Stomach (tissue), 19 donors: ENCODE data around the gene ZNF689. TPM values are rescaled to one million over a fixed set of nuclear protein-coding genes. Genes with fewer than 3 reads are reported as not detected.

Experiments used
- DNase-seq, 2 donors: peaks; one replicate each; pipeline versions ENCODE4 v3.0.0 to v3.0.0-alpha.2; 2013 to 2019
- H3K27ac ChIP-seq, 5 donors: fragments of 200-600 bp in 4 of 5; sonication (generic) in 4 of 5; one replicate each; pipeline ENCODE4 v1.5.1; 2013 to 2019; ENCODE audit warnings: mild to moderate bottlenecking in 1 of 5, moderate library complexity in 1 of 5
- H3K27me3 ChIP-seq, 3 donors: fragments of 200-600 bp; sonication (generic); one replicate each; pipeline ENCODE4 v1.5.1; 2017 to 2019; ENCODE audit warnings: mixed run types in 1 of 3
- H3K36me3 ChIP-seq, 4 donors: fragments of 200-600 bp; sonication (generic); 1 replicate in 3 of 4; 2 replicates in 1 of 4; pipeline ENCODE4 v1.5.1; 2016 to 2019
- H3K4me1 ChIP-seq, 4 donors: fragments of 200-600 bp; sonication (generic); one replicate each; pipeline ENCODE4 v1.5.1; 2016 to 2019
- H3K4me3 ChIP-seq, 4 donors: fragments of 200-600 bp; sonication (generic) in 3 of 4; one replicate each; pipeline ENCODE4 v1.5.1; 2016 to 2019; ENCODE audit warnings: mild to moderate bottlenecking in 1 of 4
- H3K9me3 ChIP-seq, 4 donors: fragments of 200-600 bp; sonication (generic); one replicate each; pipeline ENCODE4 v1.5.1; 2016 to 2019
- CTCF ChIP-seq, 7 experiments: fragments of 450-650 bp in 4 of 7; fragments of 200-600 bp in 3 of 7; sonication (generic) in 3 of 7; IDR thresholded peaks; one replicate each; pipeline ENCODE4 v1.5.1; 2016 to 2019; ENCODE audit warnings: antibody characterized with exemption in 7 of 7, control low read depth in 2 of 7, mild to moderate bottlenecking in 1 of 7
- EP300 ChIP-seq: sonication (generic); formaldehyde crosslinking; IDR thresholded peaks from one replicate; pipeline ENCODE4 v1.6.1; 2017; ENCODE audit warnings: antibody characterized with exemption
- POLR2A ChIP-seq, 4 donors: fragments of 450-650 bp; IDR thresholded peaks; one replicate each; pipeline ENCODE4 v1.6.1; 2016; ENCODE audit warnings: antibody characterized with exemption in 4 of 4, control low read depth in 2 of 4, mild to moderate bottlenecking in 1 of 4, moderate library complexity in 1 of 4
- POLR2AphosphoS5 ChIP-seq, 3 donors: sonication (generic); formaldehyde crosslinking; IDR thresholded peaks; one replicate each; pipeline ENCODE4 v1.6.1; 2016; ENCODE audit warnings: antibody characterized with exemption in 3 of 3
- WGBS, 5 donors: extraction: QIAGEN DNeasy Blood & Tissue Kit in 3 of 5; methylation state at CpG; one replicate each; pipeline versions ENCODE4 v1.1.5 to v1.1.7; 2013 to 2018; 5-methylcytosine and 5-hydroxymethylcytosine counted together
- intact Hi-C: fragments of 100-400 bp; cut with DNase I; formaldehyde crosslinking; loops from one replicate; pipeline ENCODE4 v1.15.1; 2023; ENCODE audit warnings: low total_unique reads
- long read RNA-seq, 10 donors: transcript quantifications; one replicate each; lab custom pipeline, GENCODE V29; 2026
- polyA plus RNA-seq, 3 donors: library from polyadenylated mRNA; stranded (reverse); fragments of 200-250 nt; gene quantifications; one replicate each; pipeline ENCODE4 v1.2.3, GENCODE V29; 2013
- total RNA-seq, 5 donors: library from RNA; depleted of rRNA; stranded (reverse); fragments of >200 nt; gene quantifications; one replicate each; pipeline versions ENCODE4 v1.1.0 to v1.2.3, GENCODE V29; 2014 to 2016
- donor health status: healthy with polysubstance abuse.
- donor health status: Bipolar disorder and iron deficiency.
- donor health status: healthy.

ZNF689 gene
- total RNA-seq (10 to 100 TPM in 2 of 5 donors, 1 to 10 TPM in 2, under 1 TPM in 1; 0.58 to 86.4 (median 7.1) TPM), polyA plus RNA-seq (1 to 10 TPM; 2.0 to 4.4 (median 3.1) TPM)
- long read RNA-seq, donor 1, result 0 reads
- long read RNA-seq, donor 2, partial matches to known transcripts, result 6 of 12 reads
- long read RNA-seq, donor 2, other reads (novel, unspliced or antisense), result 5 of 12 reads
- long read RNA-seq, donor 3, partial matches to known transcripts, result 0 of 8 reads
- long read RNA-seq, donor 3, other reads (novel, unspliced or antisense), result 6 of 8 reads
- long read RNA-seq, donor 4, result 0 reads
- long read RNA-seq, donor 5, partial matches to known transcripts, result 0 of 1 reads
- long read RNA-seq, donor 5, other reads (novel, unspliced or antisense), result 0 of 1 reads
- long read RNA-seq, donor 6, transcript ZNF689-201 (3 exons, 3,547 nt), result major isoform, 7 of 7 reads
- long read RNA-seq, donor 6, partial matches to known transcripts, result 0 of 7 reads
- long read RNA-seq, donor 6, other reads (novel, unspliced or antisense), result 0 of 7 reads
- long read RNA-seq, donor 7, partial matches to known transcripts, result 0 of 3 reads
- long read RNA-seq, donor 7, other reads (novel, unspliced or antisense), result 0 of 3 reads
- long read RNA-seq, donor 8, partial matches to known transcripts, result 0 of 2 reads
- long read RNA-seq, donor 8, other reads (novel, unspliced or antisense), result 0 of 2 reads
- long read RNA-seq, donor 9, partial matches to known transcripts, result 0 of 3 reads
- long read RNA-seq, donor 9, other reads (novel, unspliced or antisense), result 0 of 3 reads
- long read RNA-seq, donor 10, partial matches to known transcripts, result 0 of 1 reads
- long read RNA-seq, donor 10, other reads (novel, unspliced or antisense), result 0 of 1 reads

GRCh38 chr16:30609926-30610839, at the start of gene ZNF689:
Gene ZNF689, minus strand, starts transcription at chr16:30610389. Its CDS starts 348 bp downstream, at chr16:30610041.
- Histone ChIP-seq H3K27ac (peak within 1 kb of the TSS; percentile 85 to 98 (median 95)), H3K4me3 (peak within 1 kb of the TSS; percentile 73 to 96 (median 86)), H3K4me1 (peaks cover 0 to 32% (median 22%) of the 10 kb centered on the region in 4 donors), H3K27me3 (no peaks in the 10 kb centered on the region), H3K9me3 (no peaks in the 10 kb centered on the region), H3K36me3 (peaks cover 12 to 31% (median 28%) of the 10 kb centered on the region in 4 donors)
- intact Hi-C loops, result no loop called here
- 0 to 1% (median 0%) methylated on average over 36 to 63 of the region's 63 CpGs for WGBS, 5 donors
- peak; percentile 94 to 98 for DNase-seq
- TF ChIP-seq CTCF (IDR thresholded peaks at IDR 0.05), result peak in 1 of 7 experiments; percentile 27
- no peak for TF ChIP-seq EP300
- no peak for TF ChIP-seq POLR2A (IDR thresholded peaks at IDR 0.05)
- TF ChIP-seq POLR2AphosphoS5 (IDR thresholded peaks at IDR 0.05), result peak; percentile 27 to 83 (median 73)

- peaks cover 40 to 62% (median 55%) of the 10 kb centered on the region in 4 donors for H3K4me1 ChIP-seq
- peak overlapping the region; percentile 94 to 98 (median 96) for H3K4me3 ChIP-seq
- H3K9me3 ChIP-seq, result no peaks in the 10 kb centered on the region
- intact Hi-C loops, result loop anchor here (10.0 kb wide), 1 partner anchor 94 kb away; no protein-coding TSS in a partner anchor
- peak; percentile 73 to 97 for DNase-seq
- peaks cover 43 to 67% (median 64%) of the 10 kb centered on the region in 4 donors for H3K36me3 ChIP-seq
- H3K27me3 ChIP-seq, result no peaks in the 10 kb centered on the region
- peak overlapping the region; percentile 96 to 99 (median 99) for H3K27ac ChIP-seq
- 0 to 1% (median 0%) methylated on average over 20 to 64 of the region's 64 CpGs for WGBS, 5 donors
- TF ChIP-seq POLR2AphosphoS5 (IDR thresholded peaks at IDR 0.05) (peak in 1 of 3 donors; percentile 4), POLR2A (IDR thresholded peaks at IDR 0.05) (no peak), CTCF (IDR thresholded peaks at IDR 0.05) (peak in 1 of 7 experiments; percentile 13), EP300 (no peak)
These were observed 48.7 kb upstream of the ZNF689 start for GRCh38 chr16:30658731-30659506.

GRCh38 chr16:30657866-30658730, 47.9 kb upstream of the ZNF689 start, which contains the start of gene FBRS:
Gene FBRS, plus strand, starts transcription at chr16:30658431. Its CDS starts 1,088 bp downstream, at chr16:30659519.
- Histone ChIP-seq H3K4me1 (peaks cover 35 to 60% (median 51%) of the 10 kb centered on the region in 4 donors), H3K27me3 (no peaks in the 10 kb centered on the region), H3K27ac (peak within 1 kb of the TSS; percentile 96 to 99 (median 99)), H3K36me3 (peaks cover 43 to 67% (median 64%) of the 10 kb centered on the region in 4 donors), H3K9me3 (no peaks in the 10 kb centered on the region), H3K4me3 (peak within 1 kb of the TSS; percentile 94 to 98 (median 96))
- intact Hi-C loops, result loop anchor here (10.0 kb wide), 1 partner anchor 93 kb away; no protein-coding TSS in a partner anchor
- DNase-seq, result peak; percentile 100
- TF ChIP-seq CTCF (IDR thresholded peaks at IDR 0.05) (peak in 5 of 7 experiments; percentile 68 to 90 (median 81)), POLR2AphosphoS5 (IDR thresholded peaks at IDR 0.05) (peak; percentile 56 to 94 (median 93)), EP300 (no peak), POLR2A (IDR thresholded peaks at IDR 0.05) (peak in 2 of 4 donors; percentile 53 to 81)
- 0 to 1% (median 0%) methylated on average over 28 to 86 of the region's 86 CpGs for WGBS, 5 donors
